Calu3 (cell line): ENCODE measurements around the gene OPCML. TPM values are rescaled to one million over a fixed set of nuclear protein-coding genes. Genes with fewer than 3 reads are reported as not detected.

Source experiments
- BruUV-seq: library from RNA; stranded (reverse); fragments of 400-500 nt; replicated peaks from 2 replicates; lab custom pipeline; 2021; lab: Mats Ljungman, UMichigan
- CTCF ChIA-PET: fragments of 300-600 bp; sonication (Branson Sonifier 250); formaldehyde crosslinking; loops from one replicate; lab custom pipeline; 2022; ENCODE audit warnings: antibody characterized with exemption; lab: Charles Lee
- DNase-seq: peaks from one replicate; pipeline ENCODE4 v3.0.0; 2022
- H3K27ac Mint-ChIP-seq: one replicate; pipeline ENCODE4 v1.8.0; 2022; ENCODE audit warnings: mixed read lengths; ENCODE audit not compliant: unreplicated experiment
- H3K27me3 Mint-ChIP-seq: one replicate; pipeline ENCODE4 v1.8.0; 2022; ENCODE audit warnings: mixed read lengths; ENCODE audit not compliant: unreplicated experiment
- H3K36me3 Mint-ChIP-seq: one replicate; pipeline ENCODE4 v1.8.0; 2022; ENCODE audit warnings: mild to moderate bottlenecking, moderate library complexity, mixed read lengths; ENCODE audit not compliant: insufficient read depth, unreplicated experiment
- H3K4me1 Mint-ChIP-seq: one replicate; pipeline ENCODE4 v1.8.0; 2022; ENCODE audit warnings: mild to moderate bottlenecking, low read depth, mixed read lengths; ENCODE audit not compliant: unreplicated experiment
- H3K4me3 Mint-ChIP-seq: one replicate; pipeline ENCODE4 v1.8.0; 2022; ENCODE audit warnings: mild to moderate bottlenecking, low read depth, moderate library complexity, mixed read lengths; ENCODE audit not compliant: unreplicated experiment
- H3K9me3 Mint-ChIP-seq: one replicate; pipeline ENCODE4 v1.8.0; 2022; ENCODE audit warnings: low read depth, mixed read lengths; ENCODE audit not compliant: unreplicated experiment
- CTCF ChIP-seq: fragments of 200-600 bp; IDR thresholded peaks from one replicate; pipeline ENCODE4 v1.8.0; 2022; ENCODE audit warnings: antibody characterized with exemption; ENCODE audit not compliant: unreplicated experiment
- intact Hi-C: fragments of 100-400 bp; cut with micrococcal nuclease; formaldehyde crosslinking; loops from one replicate; pipeline ENCODE4 v1.10.0; 2022; ENCODE audit not compliant: unreplicated experiment
- total RNA-seq: library from RNA; stranded (reverse); gene quantifications from 2 replicates; pipeline ENCODE4 v1.2.3, GENCODE V29; 2022

OPCML gene
- total RNA-seq, 1 experiment from 2014 or later = not detected

GRCh38 chr11:132685174-132685611 lies 847.1 kb downstream of the OPCML start:
- intact Hi-C loops = no loop called here
- Mint-ChIP-seq H3K27ac (no peak overlapping the region), H3K27me3 (no peaks in the 10 kb centered on the region), H3K9me3 (peaks cover 9% of the 10 kb centered on the region), H3K36me3 (no peaks in the 10 kb centered on the region), H3K4me3 (no peak overlapping the region), H3K4me1 (no peaks in the 10 kb centered on the region)
- CTCF ChIA-PET = no interaction called here
- no peak for TF ChIP-seq CTCF
- BruUV-seq = no TSS peak
- DNase-seq = no peak

- no peak for DNase-seq
- no TSS peak for BruUV-seq
- Mint-ChIP-seq H3K27me3 (no peaks in the 10 kb centered on the region), H3K36me3 (no peaks in the 10 kb centered on the region), H3K4me1 (no peaks in the 10 kb centered on the region), H3K9me3 (peaks cover 15% of the 10 kb centered on the region), H3K27ac (no peak overlapping the region), H3K4me3 (no peak overlapping the region)
- intact Hi-C loops = no loop called here
- no peak for TF ChIP-seq CTCF
- CTCF ChIA-PET = no interaction called here
Measured at GRCh38 chr11:132683602-132684001, 848.7 kb downstream of the OPCML start.

GRCh38 chr11:132681971-132682370 lies 850.3 kb downstream of the OPCML start:
- Mint-ChIP-seq H3K27me3 (no peaks in the 10 kb centered on the region), H3K27ac (no peak overlapping the region), H3K36me3 (no peaks in the 10 kb centered on the region), H3K4me1 (no peaks in the 10 kb centered on the region), H3K9me3 (peaks cover 16% of the 10 kb centered on the region), H3K4me3 (no peak overlapping the region)
- TF ChIP-seq CTCF = no peak
- DNase-seq = no peak
- CTCF ChIA-PET = no interaction called here
- BruUV-seq = no TSS peak
- intact Hi-C loops = no loop called here

- intact Hi-C loops = no loop called here
- BruUV-seq = no TSS peak
- CTCF ChIA-PET = no interaction called here
Measured at GRCh38 chr11:132680584-132680983, 851.7 kb downstream of the OPCML start.

More at GRCh38 chr11:132680584-132680983, 851.7 kb downstream of the OPCML start:
- no peak for DNase-seq
- Mint-ChIP-seq H3K4me3 (no peak overlapping the region), H3K36me3 (no peaks in the 10 kb centered on the region), H3K9me3 (peaks cover 15% of the 10 kb centered on the region), H3K27ac (no peak overlapping the region), H3K4me1 (no peaks in the 10 kb centered on the region), H3K27me3 (no peaks in the 10 kb centered on the region)
- no peak for TF ChIP-seq CTCF
